ENCODE results near the gene TRMT13.

Gene TRMT13

GRCh38 chr1:100132566-100133477, at the start of gene TRMT13, which contains the start of gene SASS6:
TSS of gene TRMT13 (plus strand) at chr1:100133163. CDS start at chr1:100133169, 6 bp downstream.
TSS of gene SASS6 (minus strand) at chr1:100132930. CDS start at chr1:100132814, 116 bp downstream.
- peak; percentile 99 for DNase-seq

GRCh38 chr1:100087396-100087795, 45.6 kb upstream of the TRMT13 start:
- no peak for DNase-seq

- DNase-seq, result no peak
Measured at GRCh38 chr1:100089082-100089481, 43.9 kb upstream of the TRMT13 start.

- DNase-seq, result no peak
Measured at GRCh38 chr1:100090471-100090870, 42.5 kb upstream of the TRMT13 start.

GRCh38 chr1:100100202-100100601, 32.8 kb upstream of the TRMT13 start:
- no peak for DNase-seq

- no peak for DNase-seq
Measured at GRCh38 chr1:100101564-100101963, 31.4 kb upstream of the TRMT13 start.

GRCh38 chr1:100107696-100108095, 25.3 kb upstream of the TRMT13 start:
- DNase-seq, result no peak

- DNase-seq, result no peak
Measured at GRCh38 chr1:100109554-100110066, 23.4 kb upstream of the TRMT13 start.

- no peak for DNase-seq
Measured at GRCh38 chr1:100115524-100115923, 17.4 kb upstream of the TRMT13 start.

GRCh38 chr1:100122177-100122576, 10.8 kb upstream of the TRMT13 start:
- DNase-seq, result no peak

GRCh38 chr1:100127226-100127625, 5.7 kb upstream of the TRMT13 start:
- no peak for DNase-seq

GRCh38 chr1:100130552-100131077, 2.3 kb upstream of the TRMT13 start:
- no peak for DNase-seq

- DNase-seq, result no peak
Measured at GRCh38 chr1:100131623-100132022, 1.3 kb upstream of the TRMT13 start.

- DNase-seq, result peak in 1 of 2 experiments; percentile 21
Measured at GRCh38 chr1:100134872-100135271, 1.9 kb downstream of the TRMT13 start.

- DNase-seq, result no peak
Measured at GRCh38 chr1:100137602-100138001, 4.6 kb downstream of the TRMT13 start.

- no peak for DNase-seq
Measured at GRCh38 chr1:100141192-100141591, 8.2 kb downstream of the TRMT13 start.

- no peak for DNase-seq
Measured at GRCh38 chr1:100142343-100142742, 9.4 kb downstream of the TRMT13 start.

GRCh38 chr1:100145116-100145515, 12.2 kb downstream of the TRMT13 start:
- DNase-seq, result no peak

GRCh38 chr1:100146958-100147357, 14.0 kb downstream of the TRMT13 start:
- DNase-seq, result no peak

GRCh38 chr1:100147875-100148274, 14.9 kb downstream of the TRMT13 start:
- DNase-seq, result no peak

- DNase-seq, result no peak
Measured at GRCh38 chr1:100151679-100152078, 18.7 kb downstream of the TRMT13 start.

- DNase-seq, result no peak
Measured at GRCh38 chr1:100152271-100152670, 19.3 kb downstream of the TRMT13 start.

- DNase-seq, result no peak
Measured at GRCh38 chr1:100162881-100163280, 29.9 kb downstream of the TRMT13 start.

- no peak for DNase-seq
Measured at GRCh38 chr1:100164216-100164615, 31.3 kb downstream of the TRMT13 start.

Data from Kasumi-1 (cell line).